Adipocyte (in vitro differentiated cells): ENCODE results near the gene RSBN1L.

ENCODE experiments used
- DNase-seq: peaks from one replicate; pipeline ENCODE4 v3.0.0-alpha.2; 2015; ENCODE audit warnings: low read depth
- H3K27me3 ChIP-seq: replicated peaks from 2 replicates; pipeline ENCODE4 v1.7.0; 2013; ENCODE audit warnings: mild to moderate bottlenecking, low read length, moderate library complexity; ENCODE audit not compliant: control insufficient read depth, insufficient read depth
- H3K36me3 ChIP-seq: 2 replicates; pipeline ENCODE4 v1.7.0; 2013; ENCODE audit warnings: low read length, mild to moderate bottlenecking, moderate library complexity; ENCODE audit not compliant: control insufficient read depth, insufficient read depth, severe bottlenecking
- H3K4me1 ChIP-seq: 2 replicates; pipeline ENCODE4 v1.7.0; 2013; ENCODE audit warnings: mild to moderate bottlenecking, low read length, moderate library complexity; ENCODE audit not compliant: control insufficient read depth, insufficient read depth
- H3K4me3 ChIP-seq: 2 replicates; pipeline ENCODE4 v1.7.0; 2013; ENCODE audit warnings: mild to moderate bottlenecking, low read length, moderate library complexity
- H3K9ac ChIP-seq: 2 replicates; pipeline ENCODE4 v1.7.0; 2013; ENCODE audit warnings: mild to moderate bottlenecking, low read length, moderate library complexity
- H3K9me3 ChIP-seq: 2 replicates; pipeline ENCODE4 v1.7.0; 2013; ENCODE audit warnings: mild to moderate bottlenecking, low read length, moderate library complexity; ENCODE audit not compliant: control insufficient read depth

The RSBN1L gene

DNA sequence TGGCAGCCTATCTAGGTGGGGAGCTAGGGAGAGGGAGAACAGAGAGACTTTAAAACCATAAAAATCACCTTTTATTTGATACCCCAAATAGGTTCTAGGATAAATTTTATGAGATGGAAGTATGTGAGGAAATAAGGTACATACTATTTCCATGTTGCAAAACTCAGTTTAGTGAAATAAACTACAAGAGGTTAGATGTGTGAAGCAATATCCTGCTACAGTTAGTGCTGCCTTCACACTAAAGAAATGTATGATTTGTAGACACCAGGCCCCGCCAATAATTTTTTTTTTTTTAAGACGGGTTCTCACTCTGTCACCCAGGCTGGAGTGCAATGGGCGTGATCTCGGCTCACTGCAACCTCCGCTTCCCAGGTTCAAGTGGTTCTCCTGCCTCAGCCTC is 34.4 kb upstream of the RSBN1L start:
- DNase-seq = no peak
- Histone ChIP-seq H3K4me1 (peaks cover 30% of the 10 kb centered on the region), H3K36me3 (peaks cover 39% of the 10 kb centered on the region), H3K27me3 (no peaks in the 10 kb centered on the region), H3K9ac (no peak overlapping the region), H3K9me3 (no peaks in the 10 kb centered on the region), H3K4me3 (no peak overlapping the region)

DNA sequence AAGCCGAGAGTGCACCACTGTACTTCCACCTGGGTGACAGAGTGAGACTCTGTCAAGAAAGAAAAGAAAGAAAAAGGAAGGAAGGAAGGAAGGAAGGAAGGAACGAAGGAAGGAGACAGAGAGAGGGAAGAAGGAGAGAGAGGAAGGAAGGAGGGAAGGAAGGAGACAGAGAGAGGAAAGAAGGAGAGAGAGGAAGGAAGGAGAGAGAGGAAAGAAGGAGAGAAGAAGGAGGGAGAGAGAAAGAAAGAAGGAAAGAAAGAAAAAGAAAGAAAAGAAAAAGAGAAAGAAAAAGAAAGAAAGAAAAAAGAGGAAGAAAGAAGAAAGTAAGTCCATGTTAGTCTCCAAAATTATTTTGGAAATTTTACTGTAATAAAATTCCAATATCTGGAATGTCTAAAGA is 33.4 kb upstream of the RSBN1L start:
- Histone ChIP-seq H3K27me3 (no peaks in the 10 kb centered on the region), H3K36me3 (peaks cover 28% of the 10 kb centered on the region), H3K4me1 (peaks cover 35% of the 10 kb centered on the region), H3K9ac (no peak overlapping the region), H3K4me3 (no peak overlapping the region), H3K9me3 (no peaks in the 10 kb centered on the region)
- no peak for DNase-seq

DNA sequence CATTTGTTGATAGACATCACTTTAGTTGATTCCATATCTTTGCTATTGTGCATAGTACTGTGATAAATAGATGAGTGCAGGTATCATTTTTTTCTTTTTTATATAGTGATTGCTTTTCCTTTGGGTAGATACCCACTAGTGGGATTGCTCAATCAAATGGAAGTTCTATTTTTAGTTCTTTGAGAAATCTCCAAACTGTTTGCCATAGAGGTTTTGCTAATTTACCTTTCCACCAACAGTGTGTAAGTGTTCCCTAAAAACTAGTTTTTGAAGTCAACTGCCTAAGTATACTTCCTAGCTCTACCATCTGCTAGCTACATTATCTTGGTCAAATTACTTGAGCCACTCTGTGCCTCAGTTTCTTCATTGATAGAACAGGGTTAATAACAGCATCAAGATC is 31.5 kb upstream of the RSBN1L start:
- DNase-seq = peak; percentile 31
- Histone ChIP-seq H3K27me3 (no peaks in the 10 kb centered on the region), H3K4me3 (peak overlapping the region; percentile 25), H3K9me3 (no peaks in the 10 kb centered on the region), H3K4me1 (peaks cover 31% of the 10 kb centered on the region), H3K36me3 (peaks cover 13% of the 10 kb centered on the region), H3K9ac (peak overlapping the region; percentile 14)

DNA sequence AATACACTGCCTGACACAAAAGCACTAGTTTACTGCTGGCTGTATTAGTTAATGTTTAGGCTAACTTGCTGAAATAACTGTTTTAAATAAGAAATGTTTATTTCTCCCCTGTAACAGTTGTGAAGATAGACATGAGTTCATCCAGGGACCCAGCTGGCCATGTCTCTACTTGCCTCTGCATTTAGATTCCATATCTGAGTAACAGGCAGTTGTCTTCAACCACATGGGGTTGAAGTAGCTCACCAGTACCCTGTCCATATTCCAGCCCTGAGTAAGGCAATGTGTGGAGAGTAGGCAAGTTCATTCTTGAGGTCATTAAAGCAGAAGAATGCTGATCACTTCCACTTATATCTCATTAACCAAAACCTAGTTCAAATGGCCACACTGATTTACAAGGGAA is 31.1 kb upstream of the RSBN1L start:
- DNase-seq = no peak
- H3K36me3 ChIP-seq = peaks cover 13% of the 10 kb centered on the region
- peak overlapping the region; percentile 14 for H3K9ac ChIP-seq
- H3K9me3 ChIP-seq = no peaks in the 10 kb centered on the region
- no peaks in the 10 kb centered on the region for H3K27me3 ChIP-seq
- peak overlapping the region; percentile 25 for H3K4me3 ChIP-seq
- peaks cover 31% of the 10 kb centered on the region for H3K4me1 ChIP-seq

DNA sequence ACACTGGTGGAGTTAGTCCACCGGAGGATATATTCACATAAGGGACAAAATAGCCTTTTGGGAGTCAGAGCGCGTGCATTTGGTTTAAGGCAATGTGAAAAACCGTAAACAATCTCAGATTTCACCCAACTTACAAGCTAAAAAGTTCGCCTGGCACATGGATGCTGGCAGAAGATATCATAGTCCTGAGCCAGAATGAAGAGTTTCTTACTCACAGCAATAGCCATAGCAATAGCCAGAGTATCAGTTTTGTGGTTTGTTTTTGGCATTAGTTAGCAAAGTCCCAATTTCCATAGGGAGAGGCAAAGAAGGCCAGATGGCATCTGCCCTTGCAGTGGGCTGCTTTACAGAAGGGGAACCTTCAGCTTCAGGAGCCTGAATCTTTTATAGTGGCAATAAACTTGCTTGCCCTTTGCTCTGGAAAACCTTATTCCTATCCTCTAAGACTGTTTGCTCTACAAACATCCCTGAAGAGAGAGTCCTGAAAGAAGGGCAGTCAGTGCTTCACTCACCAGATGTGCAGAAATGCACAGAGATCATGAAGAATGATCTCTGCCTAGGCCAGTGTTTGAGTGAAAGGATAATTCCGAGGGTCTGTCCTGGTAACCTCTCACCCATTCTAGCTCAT is 28.7 kb upstream of the RSBN1L start:
- Histone ChIP-seq H3K9me3 (no peaks in the 10 kb centered on the region), H3K27me3 (no peaks in the 10 kb centered on the region), H3K4me3 (peak overlapping the region; percentile 17), H3K9ac (peak overlapping the region; percentile 2), H3K4me1 (peaks cover 26% of the 10 kb centered on the region), H3K36me3 (peaks cover 9% of the 10 kb centered on the region)
- no peak for DNase-seq

DNA sequence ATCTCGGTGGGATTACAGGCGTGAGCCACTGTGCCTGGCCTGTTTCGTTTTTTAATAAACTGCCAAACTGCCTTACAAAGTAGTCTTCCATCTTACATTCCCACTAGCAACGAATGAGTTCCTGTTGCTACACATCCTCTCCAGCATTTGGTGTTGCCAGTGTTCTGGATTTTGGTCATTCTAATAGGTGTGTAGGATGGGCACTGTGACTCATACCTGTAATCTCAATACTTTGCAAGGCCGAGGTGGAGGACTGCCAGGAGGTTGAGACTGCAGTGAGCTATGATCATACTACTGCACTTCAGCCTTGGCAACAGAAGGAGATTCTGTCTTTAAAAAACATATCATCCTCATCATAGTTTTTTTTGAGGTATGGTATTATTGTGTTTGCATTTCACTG is 21.4 kb upstream of the RSBN1L start:
- DNase-seq = no peak
- H3K9me3 ChIP-seq = no peaks in the 10 kb centered on the region
- H3K4me3 ChIP-seq = no peak overlapping the region
- H3K36me3 ChIP-seq = no peaks in the 10 kb centered on the region
- no peaks in the 10 kb centered on the region for H3K4me1 ChIP-seq
- no peak overlapping the region for H3K9ac ChIP-seq
- no peaks in the 10 kb centered on the region for H3K27me3 ChIP-seq

DNA sequence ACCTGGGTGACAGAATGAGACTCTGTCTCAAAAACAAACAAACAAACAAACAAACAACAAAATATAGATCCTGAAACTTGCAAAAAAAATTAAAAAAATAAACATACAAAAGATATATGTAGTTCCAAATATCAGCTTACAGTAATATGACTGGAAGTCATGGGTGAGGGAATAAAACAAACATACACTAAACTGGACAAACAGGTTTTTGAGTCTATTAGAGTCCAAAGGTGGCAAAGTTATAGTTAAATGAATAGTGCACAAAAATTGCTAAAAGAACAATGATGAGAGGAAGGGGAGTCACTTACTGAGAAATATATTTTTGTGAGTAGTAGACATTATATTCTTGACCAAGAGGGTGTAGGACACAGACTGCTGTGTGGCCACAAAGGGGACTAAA is 16.7 kb upstream of the RSBN1L start:
- Histone ChIP-seq H3K9ac (no peak overlapping the region), H3K4me1 (peaks cover 12% of the 10 kb centered on the region), H3K36me3 (peaks cover 8% of the 10 kb centered on the region), H3K4me3 (no peak overlapping the region), H3K27me3 (no peaks in the 10 kb centered on the region), H3K9me3 (no peaks in the 10 kb centered on the region)
- no peak for DNase-seq

DNA sequence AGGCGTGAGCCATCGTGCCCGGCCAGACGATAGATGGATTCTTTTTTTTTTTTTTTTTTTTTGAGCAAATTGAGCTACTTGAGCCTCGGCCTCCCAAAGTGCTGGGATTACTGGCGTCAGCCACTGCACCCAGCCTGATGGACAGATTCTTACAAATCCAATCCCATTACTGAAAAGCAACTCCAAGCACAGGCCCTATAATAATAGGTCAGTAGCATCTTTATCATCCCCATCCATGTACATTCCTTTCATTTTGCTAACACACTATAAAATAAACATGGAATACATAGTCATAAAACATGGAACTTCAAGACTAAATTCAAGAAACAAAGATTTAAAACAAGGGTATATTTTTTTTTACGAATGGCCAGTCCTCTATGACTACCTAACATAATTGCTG is 16.0 kb upstream of the RSBN1L start:
- Histone ChIP-seq H3K9me3 (no peaks in the 10 kb centered on the region), H3K36me3 (peaks cover 8% of the 10 kb centered on the region), H3K4me1 (peaks cover 18% of the 10 kb centered on the region), H3K27me3 (no peaks in the 10 kb centered on the region), H3K9ac (no peak overlapping the region), H3K4me3 (no peak overlapping the region)
- DNase-seq = no peak

DNA sequence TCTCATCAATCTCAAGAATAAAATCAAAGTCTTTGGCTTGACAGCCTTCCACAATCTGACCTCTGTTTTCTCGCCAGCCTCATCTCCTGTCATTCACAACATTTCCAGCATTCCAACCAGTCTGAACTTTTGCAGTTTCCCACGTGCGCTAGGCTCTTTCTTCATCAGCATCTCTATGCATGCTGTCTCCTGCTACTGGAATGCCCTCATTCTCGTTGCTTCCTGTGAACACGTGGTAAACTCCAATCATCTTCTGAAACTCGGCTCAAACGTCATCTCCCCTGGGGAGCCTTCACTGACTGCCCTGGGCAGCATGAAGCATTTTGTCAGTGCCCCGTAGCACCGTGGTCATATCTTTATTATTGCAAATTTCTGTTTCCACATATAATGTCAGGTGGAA is 12.2 kb upstream of the RSBN1L start:
- peak overlapping the region; percentile 55 for H3K4me3 ChIP-seq
- peaks cover 43% of the 10 kb centered on the region for H3K4me1 ChIP-seq
- peaks cover 8% of the 10 kb centered on the region for H3K36me3 ChIP-seq
- no peaks in the 10 kb centered on the region for H3K9me3 ChIP-seq
- DNase-seq = peak; percentile 40
- no peaks in the 10 kb centered on the region for H3K27me3 ChIP-seq
- peak overlapping the region; percentile 52 for H3K9ac ChIP-seq

DNA sequence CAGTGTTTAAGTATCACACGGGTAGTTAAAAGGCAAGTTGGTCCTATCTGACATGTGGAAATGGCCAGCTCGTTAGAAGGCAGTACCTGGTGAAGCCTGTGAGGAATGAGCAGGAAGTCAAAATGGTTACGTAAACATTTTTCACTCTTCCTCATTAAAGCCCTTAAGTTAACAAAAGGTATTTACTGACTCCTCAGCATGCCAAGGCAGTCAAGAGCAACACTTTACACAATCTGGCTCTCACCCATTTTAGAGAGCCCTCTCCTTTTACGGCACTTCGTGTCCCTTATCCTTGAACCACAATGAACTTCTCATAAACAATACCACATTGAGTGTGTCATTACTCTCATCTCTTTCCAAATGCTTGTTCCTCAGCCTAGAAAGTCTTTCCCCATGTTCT is 11.0 kb upstream of the RSBN1L start:
- Histone ChIP-seq H3K36me3 (peaks cover 8% of the 10 kb centered on the region), H3K4me1 (peaks cover 43% of the 10 kb centered on the region), H3K4me3 (peak overlapping the region; percentile 4), H3K9me3 (no peaks in the 10 kb centered on the region), H3K27me3 (no peaks in the 10 kb centered on the region), H3K9ac (no peak overlapping the region)
- no peak for DNase-seq

DNA sequence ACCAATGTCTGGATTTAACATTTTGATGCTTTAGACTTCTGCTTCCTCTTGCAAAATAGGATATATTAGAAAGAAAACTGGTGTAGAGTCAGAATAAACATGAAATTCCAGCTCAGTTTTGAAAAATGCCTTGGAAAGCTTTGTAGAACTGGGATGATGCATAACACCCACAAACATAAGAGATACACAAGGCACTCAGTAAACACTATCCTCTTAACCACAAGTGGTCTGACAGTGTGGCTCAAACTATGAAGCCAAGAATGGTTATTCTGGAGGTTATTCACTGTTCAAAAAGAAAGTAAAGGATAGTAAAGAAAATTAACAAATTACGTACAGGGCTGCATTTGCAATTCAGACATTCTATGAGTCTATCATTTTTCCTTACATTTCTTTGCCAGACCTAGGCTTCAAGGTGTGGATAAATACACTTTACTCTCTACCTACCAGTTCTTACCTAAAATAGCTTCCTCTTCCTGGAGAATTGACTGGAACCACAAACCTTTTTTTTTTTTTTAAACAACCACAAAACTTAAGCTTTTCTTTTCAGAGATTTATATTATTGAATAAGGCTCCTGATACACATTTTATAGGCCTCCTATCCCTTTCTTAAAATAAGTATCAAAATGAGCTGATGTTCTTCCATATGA is 9.0 kb upstream of the RSBN1L start:
- peak overlapping the region; percentile 32 for H3K9ac ChIP-seq
- peak; percentile 48 for DNase-seq
- peaks cover 43% of the 10 kb centered on the region for H3K4me1 ChIP-seq
- H3K27me3 ChIP-seq = no peaks in the 10 kb centered on the region
- no peak overlapping the region for H3K4me3 ChIP-seq
- peaks cover 8% of the 10 kb centered on the region for H3K36me3 ChIP-seq
- no peaks in the 10 kb centered on the region for H3K9me3 ChIP-seq

DNA sequence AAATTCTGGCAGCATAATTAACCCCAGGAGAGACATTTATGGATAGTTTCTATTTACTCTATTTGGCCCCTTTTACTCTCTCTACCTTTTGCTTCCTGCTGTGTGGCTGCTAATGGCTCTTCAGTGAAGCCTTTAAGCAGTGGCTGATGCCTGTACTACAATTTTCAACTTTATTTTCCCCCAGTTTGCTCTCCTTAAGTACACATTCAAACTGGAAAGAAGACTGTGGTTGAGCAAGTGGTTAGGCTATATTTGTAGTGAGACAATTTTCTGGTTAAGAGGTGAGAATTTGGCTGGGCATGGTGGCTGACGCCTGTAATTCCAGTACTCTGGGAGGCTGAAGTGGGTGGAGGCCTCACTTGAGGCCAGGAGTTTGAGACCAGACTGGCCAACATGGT is 8.5 kb upstream of the RSBN1L start:
- Histone ChIP-seq H3K36me3 (peaks cover 4% of the 10 kb centered on the region), H3K4me1 (peaks cover 43% of the 10 kb centered on the region), H3K4me3 (no peak overlapping the region), H3K9ac (no peak overlapping the region), H3K27me3 (no peaks in the 10 kb centered on the region), H3K9me3 (no peaks in the 10 kb centered on the region)
- DNase-seq = no peak
